CD4-positive, alpha-beta T cell treated with Interleukin-15 for 1 hour (primary cell): ENCODE measurements around the gene KATNAL2.

ENCODE experiments used
- DNase-seq: peaks from one replicate; pipeline ENCODE4 v3.0.0-alpha.2; 2020

The KATNAL2 gene

GRCh38 chr18:47120428-47120827, 203.0 kb downstream of the KATNAL2 start:
- no peak for DNase-seq

GRCh38 chr18:47121146-47121545, 203.7 kb downstream of the KATNAL2 start:
- DNase-seq, result no peak

- DNase-seq, result no peak
Measured at GRCh38 chr18:47141289-47141688, 223.9 kb downstream of the KATNAL2 start.

- no peak for DNase-seq
Measured at GRCh38 chr18:47143153-47143552, 225.8 kb downstream of the KATNAL2 start.

- DNase-seq, result no peak
Measured at GRCh38 chr18:47143899-47144485, 226.6 kb downstream of the KATNAL2 start.

- DNase-seq, result no peak
Measured at GRCh38 chr18:47146206-47146605, 228.8 kb downstream of the KATNAL2 start.

GRCh38 chr18:47149457-47150028, 232.1 kb downstream of the KATNAL2 start:
- no peak for DNase-seq

- DNase-seq, result peak; percentile 74
Measured at GRCh38 chr18:47150029-47150823, 232.8 kb downstream of the KATNAL2 start, which contains the start of gene HDHD2. Gene HDHD2 (minus strand): TSS chr18:47150500. CDS start chr18:47136439, 14,061 bp downstream.

- DNase-seq, result no peak
Measured at GRCh38 chr18:47150824-47151366, 233.5 kb downstream of the KATNAL2 start.

- DNase-seq, result no peak
Measured at GRCh38 chr18:47151439-47151838, 234.0 kb downstream of the KATNAL2 start.
